ENCODE data around the gene PRPF19.

The PRPF19 gene

DNA sequence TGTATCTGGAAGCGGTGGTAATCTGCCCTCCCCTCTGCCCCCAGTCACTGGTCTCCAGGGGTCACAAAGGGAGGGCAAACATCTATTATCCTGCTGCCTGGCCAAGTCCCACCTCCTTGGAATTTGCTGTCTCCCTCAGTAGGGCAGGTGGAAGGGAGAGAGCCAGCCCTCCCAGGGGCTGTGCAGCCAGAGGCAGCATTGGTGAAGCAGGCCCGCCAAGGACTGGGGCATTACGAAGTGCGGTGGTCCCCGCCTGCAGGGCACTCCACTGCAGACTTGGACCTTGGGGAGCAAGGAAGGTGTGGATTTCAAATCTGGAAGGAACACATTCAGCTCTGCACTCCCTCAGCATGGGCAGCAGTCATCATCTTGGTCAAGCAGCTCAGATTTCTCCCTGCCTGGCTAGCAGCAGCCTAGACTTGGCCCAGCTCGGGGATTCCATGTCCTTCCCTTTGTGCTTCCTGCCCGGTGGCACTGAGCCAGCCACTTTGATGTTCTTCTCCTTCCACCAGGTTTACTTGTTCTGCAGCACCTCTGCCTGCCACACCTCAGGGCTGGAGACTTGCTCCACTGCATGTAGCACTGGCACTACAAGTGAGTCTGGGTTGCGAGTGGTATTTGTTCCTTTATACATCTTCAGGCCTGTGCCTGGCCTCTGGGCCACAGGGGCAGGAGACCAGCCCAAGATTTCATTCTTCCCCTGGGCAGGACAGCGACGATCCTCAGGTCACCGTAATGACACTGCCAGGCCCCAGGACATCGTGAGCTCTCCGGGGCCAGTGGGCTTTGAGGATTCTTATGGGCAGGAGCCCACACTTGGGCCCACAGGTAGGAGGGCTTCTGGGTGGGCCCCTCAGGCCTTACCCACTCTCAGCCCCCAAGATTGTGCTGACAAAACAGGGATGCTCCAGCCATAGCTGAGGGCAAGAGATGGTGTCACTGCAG, 31.7 kb downstream of the PRPF19 start:
- no peak for DNase-seq (ENCODE audit: low read depth in 2 of 2)

DNA sequence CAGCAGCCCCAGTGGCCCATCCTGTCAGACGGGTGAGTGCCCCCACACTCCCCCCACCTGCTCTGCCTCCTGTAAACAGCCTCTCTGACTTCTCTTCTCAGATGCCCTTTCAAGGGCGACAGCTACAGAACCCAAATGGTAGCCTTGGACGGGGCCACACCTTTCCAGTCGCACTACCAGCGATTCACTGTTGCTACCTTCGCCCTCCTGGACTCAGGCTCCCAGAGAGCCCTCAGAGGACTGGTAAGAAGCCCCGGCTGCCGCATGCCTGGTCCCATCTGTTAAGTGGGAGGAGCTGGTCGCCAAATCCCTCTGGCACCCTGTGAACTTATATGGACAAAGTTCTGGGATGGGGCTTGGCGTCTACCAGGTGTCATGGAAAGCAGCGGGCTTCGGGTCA, 32.9 kb downstream of the PRPF19 start:
- no peak for DNase-seq (ENCODE audit: low read depth in 2 of 2)

DNA sequence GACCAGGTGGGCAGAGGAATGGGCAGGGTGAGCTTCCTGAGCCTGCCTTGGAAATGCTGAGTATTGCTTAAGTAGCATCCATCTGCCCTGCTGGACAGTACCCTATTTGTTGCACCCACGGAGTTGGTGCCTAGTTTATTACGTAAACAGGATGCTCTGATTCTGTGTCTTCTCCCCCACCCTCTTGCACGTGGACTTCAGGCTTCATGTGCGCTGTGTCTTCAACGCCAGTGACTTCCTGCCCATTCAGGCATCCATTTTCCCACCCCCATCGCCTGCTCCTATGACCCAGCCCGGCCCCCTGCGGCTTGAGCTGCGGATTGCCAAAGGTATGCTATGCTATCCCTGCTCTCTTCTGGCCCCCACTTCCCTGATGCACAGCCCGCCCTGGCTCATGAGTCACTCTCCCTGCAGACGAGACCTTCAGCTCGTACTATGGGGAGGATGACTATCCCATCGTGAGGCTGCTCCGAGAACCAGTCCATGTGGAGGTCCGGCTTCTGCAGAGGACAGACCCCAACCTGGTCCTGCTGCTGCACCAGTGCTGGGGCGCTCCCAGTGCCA, 33.3 kb downstream of the PRPF19 start:
- DNase-seq (ENCODE audit: low read depth in 2 of 2), result no peak

GRCh38 chr11:60872124-60872960, 34.0 kb downstream of the PRPF19 start:
- DNase-seq (ENCODE audit: low read depth in 2 of 2), result no peak

GRCh38 chr11:60871378-60872061, 34.9 kb downstream of the PRPF19 start:
- DNase-seq (ENCODE audit: low read depth in 2 of 2), result no peak

GRCh38 chr11:60870733-60871377, 35.5 kb downstream of the PRPF19 start:
- no peak for DNase-seq (ENCODE audit: low read depth in 2 of 2)

GRCh38 chr11:60870276-60870675, 36.1 kb downstream of the PRPF19 start:
- no peak for DNase-seq (ENCODE audit: low read depth in 2 of 2)

DNA sequence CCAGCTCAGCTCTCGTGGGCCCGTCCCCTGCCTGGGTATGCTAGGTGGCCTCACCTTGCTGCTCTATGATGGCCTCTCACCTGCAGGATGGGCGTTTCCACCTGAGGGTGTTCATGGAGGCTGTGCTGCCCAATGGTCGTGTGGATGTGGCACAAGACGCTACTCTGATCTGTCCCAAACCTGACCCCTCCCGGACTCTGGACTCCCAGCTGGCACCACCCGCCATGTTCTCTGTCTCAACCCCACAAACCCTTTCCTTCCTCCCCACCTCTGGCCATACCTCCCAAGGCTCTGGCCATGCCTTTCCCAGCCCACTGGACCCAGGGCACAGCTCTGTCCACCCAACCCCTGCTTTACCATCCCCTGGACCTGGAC, 36.9 kb downstream of the PRPF19 start:
- no peak for DNase-seq (ENCODE audit: low read depth in 2 of 2)

DNA sequence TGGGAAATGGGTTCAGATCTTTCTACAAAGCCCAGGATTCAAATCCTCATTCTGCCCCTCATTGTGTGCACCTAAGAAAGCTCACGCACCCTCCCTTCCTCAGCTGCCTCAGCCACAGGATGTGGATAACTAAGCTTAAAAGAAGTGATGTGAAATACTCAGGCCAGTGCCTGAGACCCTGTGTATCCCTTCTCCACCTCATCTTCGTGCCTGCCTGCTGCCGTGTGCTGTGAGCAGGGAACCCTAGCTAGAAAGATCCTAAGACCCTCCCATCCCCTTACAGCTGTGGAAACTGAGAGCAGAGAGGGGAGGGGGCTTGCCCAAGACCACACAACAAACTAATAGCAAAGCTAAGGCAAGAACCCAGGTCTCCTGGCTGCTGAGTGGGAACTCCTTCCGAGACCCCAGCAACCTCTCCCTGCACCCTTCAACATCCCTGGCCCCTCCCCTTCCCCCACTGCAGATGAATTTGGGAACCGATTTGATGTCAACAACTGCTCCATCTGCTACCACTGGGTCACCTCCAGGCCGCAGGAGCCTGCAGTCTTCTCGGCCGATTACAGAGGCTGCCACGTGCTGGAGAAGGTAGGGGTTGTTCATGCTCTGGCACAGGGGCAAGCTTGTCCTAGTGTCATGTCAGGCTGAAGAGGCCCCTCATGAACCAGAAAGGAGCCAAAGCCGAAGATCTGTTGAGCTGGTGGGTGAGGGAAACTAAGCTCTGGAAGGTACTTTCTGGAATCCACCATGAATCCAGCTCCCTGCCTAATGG, 37.5 kb downstream of the PRPF19 start:
- DNase-seq (ENCODE audit: low read depth in 2 of 2), result no peak

DNA sequence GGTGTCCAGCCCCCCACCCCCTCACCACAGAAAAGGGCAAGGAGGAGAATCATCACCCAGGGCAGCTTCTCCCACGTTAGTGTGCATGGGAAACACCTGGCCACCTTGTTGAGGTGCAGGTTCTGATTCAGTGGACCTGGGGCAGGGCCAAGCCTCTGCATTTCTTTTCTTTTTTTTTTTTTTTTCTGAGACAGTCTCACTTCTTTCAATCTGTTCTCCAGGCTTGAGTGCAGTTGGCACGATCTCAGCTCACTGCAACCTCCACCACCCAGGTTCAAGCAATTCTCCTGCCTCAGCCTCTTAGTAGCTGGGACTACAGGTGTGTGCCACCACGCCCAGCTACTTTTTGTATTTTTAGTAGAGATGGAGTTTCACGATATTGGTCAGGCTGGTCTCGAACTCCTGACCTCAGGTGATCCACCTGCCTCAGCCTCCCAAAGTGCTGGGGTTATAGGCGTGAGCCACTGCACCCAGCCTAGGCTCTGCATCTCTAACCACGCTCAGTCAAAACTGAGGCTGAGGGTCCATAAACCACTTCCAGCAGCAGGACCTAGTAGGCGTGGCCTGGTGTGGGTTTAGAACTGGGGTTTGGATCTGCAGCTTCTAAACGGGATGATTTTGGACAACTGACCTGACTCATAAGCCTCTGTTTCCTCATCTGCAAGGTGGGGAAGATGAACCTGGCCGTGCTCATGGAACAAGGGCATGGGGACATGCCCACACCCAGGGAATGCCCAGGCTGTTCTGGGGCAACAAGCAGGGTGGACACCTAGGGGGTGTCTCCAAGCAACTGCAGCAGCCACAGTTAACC, 38.3 kb downstream of the PRPF19 start:
- no peak for DNase-seq (ENCODE audit: low read depth in 2 of 2)

- DNase-seq (ENCODE audit: low read depth in 2 of 2), result no peak
These were observed 39.2 kb downstream of the PRPF19 start, which contains the start of gene ZP1 for GRCh38 chr11:60866911-60867870. TSS of gene ZP1 (plus strand) at chr11:60867542. CDS start at chr11:60867562, 20 bp downstream.

- DNase-seq (ENCODE audit: low read depth in 2 of 2), result no peak
These were observed 41.4 kb downstream of the PRPF19 start for GRCh38 chr11:60864856-60865513.

DNA sequence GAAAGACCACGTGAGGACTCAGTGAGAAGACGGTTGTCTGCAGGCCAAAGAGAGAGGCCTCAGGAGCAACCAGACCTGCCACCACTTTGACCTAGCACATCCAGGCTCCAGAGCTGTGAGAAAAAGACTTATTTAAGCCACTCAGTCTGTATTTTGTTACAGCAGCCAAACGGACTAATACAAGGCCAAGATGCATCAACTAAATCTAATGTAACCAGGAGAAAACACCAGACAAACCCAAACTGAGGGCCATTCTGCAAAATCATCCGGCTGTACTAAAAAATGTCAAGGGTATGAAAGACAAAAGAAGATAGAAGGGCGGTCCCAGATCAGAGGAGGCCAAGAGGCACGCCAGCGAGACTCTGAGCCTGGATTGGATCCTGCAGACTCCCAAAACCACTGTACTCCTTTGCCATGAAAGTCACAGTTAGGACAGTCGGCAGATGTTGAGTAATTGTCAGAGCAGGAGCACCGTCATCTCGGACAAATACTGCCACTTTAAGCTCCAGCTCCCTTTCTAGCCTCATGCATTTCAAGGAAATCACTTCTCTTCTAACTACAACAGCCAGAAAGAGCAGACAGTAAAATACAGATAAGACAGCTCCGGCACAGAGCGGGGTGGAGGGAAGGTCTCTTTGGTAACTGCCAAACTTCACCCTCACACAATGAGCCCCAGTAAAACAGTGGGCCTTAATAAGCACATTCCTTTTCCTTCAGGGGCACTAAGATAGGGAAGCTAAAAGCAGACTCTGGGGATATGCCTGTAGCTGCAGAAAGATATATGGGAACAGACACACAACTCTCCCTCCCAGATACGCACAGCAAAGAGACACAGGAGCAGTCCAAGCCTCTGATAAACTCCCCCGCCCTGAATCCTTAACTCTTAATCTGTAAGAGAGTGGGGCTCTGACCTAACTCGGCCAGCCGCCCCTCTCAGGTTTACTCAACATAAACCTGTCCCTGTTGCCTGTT, 42.5 kb downstream of the PRPF19 start:
- no peak for DNase-seq (ENCODE audit: low read depth in 2 of 2)

DNA sequence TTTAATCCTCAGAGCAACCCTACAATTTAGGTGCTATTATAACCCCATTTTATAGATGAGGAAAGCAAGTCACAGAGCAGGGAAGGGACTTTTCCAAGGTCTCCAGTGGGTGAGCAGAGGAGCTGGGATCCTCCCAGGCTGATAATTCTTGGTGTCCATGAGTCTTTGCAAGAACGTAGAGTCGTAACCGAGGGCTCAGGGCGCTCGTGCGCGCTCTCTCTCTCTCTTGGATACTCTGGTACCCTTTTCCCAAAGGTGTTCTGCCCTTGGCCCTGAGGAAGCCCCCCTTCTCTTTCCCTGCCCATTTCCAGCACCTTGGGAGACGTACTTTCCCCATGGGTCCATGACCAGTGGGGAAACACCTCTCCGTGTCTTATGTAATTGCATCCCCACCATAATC, 44.2 kb downstream of the PRPF19 start:
- DNase-seq (ENCODE audit: low read depth in 2 of 2), result no peak

DNA sequence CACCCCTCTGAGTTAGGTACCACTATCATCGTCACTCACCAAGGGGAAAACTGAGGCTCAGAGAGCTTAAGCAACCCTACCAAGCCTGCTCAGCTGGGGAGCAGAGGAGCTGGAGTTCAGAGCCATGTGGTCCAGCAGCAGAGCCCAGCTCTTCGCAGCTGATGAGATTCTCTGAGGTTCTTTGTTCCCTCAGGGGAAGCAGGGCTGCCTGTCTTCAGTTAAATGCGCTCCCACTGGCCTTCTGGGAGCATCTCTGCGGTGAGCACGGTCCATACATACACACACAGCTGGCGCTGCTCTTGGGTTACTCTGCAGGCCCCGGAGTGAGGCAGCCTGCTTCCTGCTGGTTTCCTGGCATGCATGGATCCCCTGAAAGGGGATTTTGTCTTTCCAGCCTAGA, 45.4 kb downstream of the PRPF19 start:
- DNase-seq (ENCODE audit: low read depth in 2 of 2), result no peak

GRCh38 chr11:60859616-60860250, 46.7 kb downstream of the PRPF19 start:
- DNase-seq (ENCODE audit: low read depth in 2 of 2), result no peak

All from stimulated activated CD4-positive, alpha-beta T cell treated with anti-CD3 and anti-CD28 coated beads, Interleukin-12 subunit alpha, Interleukin-12 subunit beta, amount 100 ng/mL, for 24 hours (primary cell).